Dendritic cell treated with granulocyte-macrophage colony-stimulating factor and Interleukin-4, amounts not matched to agents 40 ng/mL and 50 ng/mL, for 4 days (primary cell): ENCODE results near the gene PGA3.
"Not testable (repeated sequence)": the region's sequence is repeated elsewhere in the genome, so short reads cannot be mapped to it uniquely, and the experiment has no call there.

ENCODE experiments used
- H3K27ac Mint-ChIP-seq: one replicate; pipeline ENCODE4 v1.8.0; 2022; ENCODE audit warnings: mild to moderate bottlenecking, mixed read lengths
- H3K27me3 Mint-ChIP-seq: one replicate; pipeline ENCODE4 v1.8.0; 2022; ENCODE audit warnings: mild to moderate bottlenecking, mixed read lengths
- H3K36me3 Mint-ChIP-seq: one replicate; pipeline ENCODE4 v1.8.0; 2022; ENCODE audit warnings: low read depth, mixed read lengths
- H3K4me1 Mint-ChIP-seq: one replicate; pipeline ENCODE4 v1.8.0; 2022; ENCODE audit warnings: low read depth, mixed read lengths
- H3K4me3 Mint-ChIP-seq: one replicate; pipeline ENCODE4 v1.8.0; 2022; ENCODE audit warnings: mild to moderate bottlenecking, moderate library complexity, mixed read lengths
- H3K9me3 Mint-ChIP-seq: one replicate; pipeline ENCODE4 v1.8.0; 2022; ENCODE audit warnings: mixed read lengths
- intact Hi-C: fragments of 100-400 bp; cut with micrococcal nuclease; formaldehyde crosslinking; loops from one replicate; pipeline ENCODE4 v1.15.0; 2022

Gene PGA3

DNA sequence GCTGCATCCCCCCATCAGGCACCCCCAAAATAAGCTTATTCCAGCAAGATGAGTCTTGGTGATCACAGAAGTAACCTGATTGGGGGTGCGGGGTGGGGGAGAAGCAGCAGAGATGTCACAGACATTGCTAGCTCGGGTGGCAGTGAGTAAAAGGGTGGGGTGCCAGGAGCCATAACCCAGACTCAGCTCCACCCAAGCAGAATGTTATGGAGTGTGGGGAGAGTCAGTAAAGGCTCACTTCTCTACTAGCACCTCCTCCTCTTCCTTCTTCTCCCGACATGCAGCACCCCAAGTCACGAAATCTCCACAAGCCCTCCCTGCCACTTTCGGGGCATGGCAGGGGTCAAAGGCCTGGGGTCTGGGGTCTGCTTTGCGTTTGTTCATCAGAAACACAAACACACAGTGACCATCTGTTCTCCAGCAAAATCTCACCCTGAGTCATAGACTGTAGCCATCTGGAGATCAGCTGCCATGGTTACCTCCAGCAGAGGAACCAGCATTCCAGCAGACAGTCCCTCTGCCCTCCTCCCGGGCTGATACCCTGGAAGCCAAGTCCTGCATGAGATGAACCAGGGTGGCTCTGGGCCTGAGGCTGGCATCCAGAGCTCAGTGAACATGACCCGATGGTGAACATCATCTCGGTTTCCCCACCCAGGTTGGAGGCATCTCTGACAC lies 4.5 kb downstream of the PGA3 start:
- H3K36me3 Mint-ChIP-seq, H3K27me3 Mint-ChIP-seq, intact Hi-C loops: not testable (repeated sequence)

DNA sequence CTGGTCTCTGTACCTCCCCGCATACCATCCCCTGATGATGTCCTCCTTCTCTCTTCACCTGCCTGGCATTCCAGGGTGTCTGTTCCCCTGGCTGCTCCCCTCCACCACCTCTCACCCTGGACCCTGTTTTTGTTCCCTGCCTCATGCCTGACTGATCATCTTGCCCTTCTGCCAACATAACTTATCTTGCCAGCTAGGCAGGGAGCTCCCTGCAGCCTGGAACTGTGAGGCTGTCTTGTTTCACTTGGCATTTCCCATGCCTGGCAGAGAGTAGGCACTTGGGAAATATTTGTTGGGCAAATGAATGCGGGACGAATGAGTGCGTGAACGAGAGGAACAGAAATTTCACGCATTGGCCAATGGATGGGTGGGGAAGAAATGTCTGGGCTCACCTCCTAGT lies 7.3 kb downstream of the PGA3 start:
- H3K27me3 Mint-ChIP-seq, H3K4me1 Mint-ChIP-seq, H3K36me3 Mint-ChIP-seq, intact Hi-C loops, H3K4me3 Mint-ChIP-seq, H3K9me3 Mint-ChIP-seq, H3K27ac Mint-ChIP-seq: not testable (repeated sequence)

More for the DNA sequence above, 4.5 kb downstream of the PGA3 start:
- H3K9me3 Mint-ChIP-seq, H3K4me3 Mint-ChIP-seq, H3K27ac Mint-ChIP-seq: not testable (repeated sequence)
- peaks cover 17% of the 10 kb centered on the region for H3K4me1 Mint-ChIP-seq

DNA sequence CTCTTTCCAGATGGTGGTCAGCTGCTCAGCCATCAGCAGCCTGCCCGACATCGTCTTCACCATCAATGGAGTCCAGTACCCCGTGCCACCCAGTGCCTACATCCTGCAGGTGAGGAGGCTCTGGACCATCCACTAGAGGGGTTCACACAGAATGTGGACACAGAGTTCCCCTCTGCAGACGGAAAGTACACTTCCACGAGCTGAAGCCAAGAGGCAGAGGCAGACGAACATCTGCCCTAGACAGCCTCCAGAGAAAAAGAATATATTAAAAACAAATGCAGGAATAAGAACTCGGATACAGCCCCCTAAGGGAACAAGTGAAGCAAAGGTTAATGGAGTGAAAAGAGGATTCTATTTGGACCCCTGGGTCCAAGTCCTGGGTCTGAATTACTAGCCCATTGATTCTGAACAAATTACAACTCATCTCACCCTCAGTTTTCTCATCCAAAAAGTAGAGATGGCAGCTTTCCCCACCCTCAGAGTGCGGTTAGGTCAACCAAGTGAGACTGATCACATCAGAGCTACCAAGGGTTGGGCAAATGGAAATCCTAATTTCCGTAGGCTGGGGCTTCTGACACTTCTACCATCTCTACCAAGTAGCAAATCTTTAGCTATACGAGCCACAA lies 8.1 kb downstream of the PGA3 start:
- H3K9me3 Mint-ChIP-seq, H3K4me3 Mint-ChIP-seq, H3K4me1 Mint-ChIP-seq, intact Hi-C loops, H3K27ac Mint-ChIP-seq, H3K36me3 Mint-ChIP-seq, H3K27me3 Mint-ChIP-seq: not testable (repeated sequence)

DNA sequence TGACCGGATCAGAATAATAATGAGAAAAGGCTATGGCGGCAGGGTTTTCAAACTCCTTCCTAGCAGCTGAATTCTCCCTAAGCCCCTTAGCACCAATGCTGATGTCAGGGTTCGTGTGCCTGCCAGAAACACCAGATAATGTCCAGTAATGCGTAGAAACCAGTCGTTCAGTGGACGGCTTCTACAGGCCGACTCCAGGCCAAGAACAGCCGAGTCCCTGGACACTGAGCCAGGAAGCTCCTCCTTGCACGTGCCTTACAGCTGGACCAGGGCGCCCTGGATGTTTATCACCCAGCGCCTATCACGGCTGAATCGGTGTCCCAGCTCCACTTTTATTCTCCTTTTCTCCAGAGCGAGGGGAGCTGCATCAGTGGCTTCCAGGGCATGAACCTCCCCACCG lies 8.9 kb downstream of the PGA3 start:
- H3K9me3 Mint-ChIP-seq, H3K36me3 Mint-ChIP-seq, H3K27me3 Mint-ChIP-seq, H3K27ac Mint-ChIP-seq, intact Hi-C loops, H3K4me3 Mint-ChIP-seq, H3K4me1 Mint-ChIP-seq: not testable (repeated sequence)

DNA sequence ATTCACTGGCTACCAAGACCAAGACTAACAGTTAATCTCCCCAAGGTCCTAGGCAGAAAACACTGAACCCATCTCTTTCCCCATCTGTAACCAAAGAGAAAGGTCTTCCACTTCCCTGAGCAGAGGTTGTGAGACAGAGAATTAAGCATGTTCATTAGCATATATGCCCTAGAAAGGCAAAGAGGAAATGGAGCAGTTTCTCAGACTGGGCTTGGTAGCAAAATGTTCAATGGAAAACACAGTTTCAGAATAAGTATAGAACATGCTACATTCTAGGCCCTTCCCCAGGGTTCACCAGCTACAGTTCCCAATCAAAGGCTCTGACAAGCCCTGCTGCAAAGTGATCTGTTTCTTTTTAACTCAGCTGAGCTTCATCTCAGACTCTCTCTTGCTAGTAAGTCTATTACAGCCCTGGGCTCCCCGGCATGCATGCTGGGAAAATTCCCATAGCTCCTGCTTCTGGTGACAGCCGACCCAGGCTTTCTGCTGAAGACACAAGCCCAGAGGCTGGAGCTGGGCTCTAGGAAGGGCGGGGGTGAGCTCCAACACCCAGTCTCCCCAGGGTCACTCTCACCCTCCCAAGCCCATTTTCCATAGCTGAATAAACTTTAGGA lies 10.5 kb downstream of the PGA3 start:
- H3K36me3 Mint-ChIP-seq, intact Hi-C loops, H3K9me3 Mint-ChIP-seq, H3K4me3 Mint-ChIP-seq, H3K4me1 Mint-ChIP-seq, H3K27ac Mint-ChIP-seq, H3K27me3 Mint-ChIP-seq: not testable (repeated sequence)

DNA sequence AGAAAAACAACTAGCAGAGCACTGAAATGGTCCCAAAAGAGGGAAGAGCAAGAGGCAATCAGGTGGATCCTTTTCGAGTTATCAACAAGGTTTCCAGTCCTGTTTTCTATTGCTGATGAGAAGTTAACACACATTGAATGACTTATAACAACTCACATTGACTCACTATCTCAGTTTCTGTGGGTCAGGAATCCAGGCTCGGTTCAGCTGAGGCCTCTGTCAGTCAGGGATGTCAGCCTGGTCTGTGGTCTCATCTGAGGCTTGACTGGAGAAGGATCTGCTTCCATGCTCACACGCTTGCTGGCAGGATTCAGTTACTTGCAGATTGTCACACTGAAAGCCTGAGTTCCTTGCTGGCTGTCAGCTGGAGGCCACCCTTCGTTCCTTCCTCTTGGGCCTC lies 15.0 kb downstream of the PGA3 start:
- H3K27me3 Mint-ChIP-seq, H3K27ac Mint-ChIP-seq, H3K4me1 Mint-ChIP-seq, H3K36me3 Mint-ChIP-seq, H3K4me3 Mint-ChIP-seq, intact Hi-C loops, H3K9me3 Mint-ChIP-seq: not testable (repeated sequence)

DNA sequence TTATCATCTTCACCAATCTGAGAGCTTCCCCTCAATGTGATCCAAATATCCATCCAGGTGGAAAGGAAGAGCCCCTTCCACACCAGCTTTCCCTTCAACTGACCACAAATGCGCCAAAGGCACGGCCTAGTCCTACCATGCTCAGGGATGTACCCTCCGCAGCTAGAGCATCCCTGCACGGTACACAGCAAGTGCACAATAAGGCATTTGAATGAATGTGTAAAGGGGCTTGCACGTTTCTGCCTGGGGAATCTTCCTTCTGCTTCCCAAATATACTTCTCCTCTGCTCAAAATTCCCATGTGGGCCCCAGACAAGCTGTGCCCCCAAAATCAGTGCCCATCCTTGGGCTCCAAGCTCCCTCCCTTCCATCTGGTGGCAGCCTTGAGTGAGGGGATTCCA lies 15.7 kb downstream of the PGA3 start:
- intact Hi-C loops, H3K9me3 Mint-ChIP-seq, H3K4me1 Mint-ChIP-seq, H3K27me3 Mint-ChIP-seq, H3K36me3 Mint-ChIP-seq, H3K27ac Mint-ChIP-seq, H3K4me3 Mint-ChIP-seq: not testable (repeated sequence)

DNA sequence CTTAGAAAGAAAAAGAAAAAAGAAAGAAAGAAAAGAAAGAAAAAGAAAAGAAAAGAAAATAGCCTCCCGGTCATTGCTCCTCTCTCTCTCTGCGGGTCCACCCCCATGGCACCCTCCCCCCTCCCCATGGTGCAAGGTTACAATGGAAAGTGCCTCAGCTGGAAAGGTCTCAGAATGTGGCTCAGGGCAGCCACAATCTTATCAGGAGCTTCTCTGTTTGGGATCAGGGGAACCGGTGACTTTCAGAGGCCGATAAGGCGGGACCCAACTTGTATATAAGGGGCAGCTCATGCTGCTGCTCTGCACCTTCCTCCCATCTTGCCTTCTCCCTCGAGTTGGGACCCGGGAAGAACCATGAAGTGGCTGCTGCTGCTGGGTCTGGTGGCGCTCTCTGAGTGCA lies 18.7 kb downstream of the PGA3 start, which contains the start of gene PGA4:
Gene PGA4, plus strand, starts transcription at position 301 of the 400 bp plus-strand sequence. Its CDS starts 54 bp downstream, at position 355.
- H3K4me1 Mint-ChIP-seq, intact Hi-C loops: not testable (repeated sequence)

DNA sequence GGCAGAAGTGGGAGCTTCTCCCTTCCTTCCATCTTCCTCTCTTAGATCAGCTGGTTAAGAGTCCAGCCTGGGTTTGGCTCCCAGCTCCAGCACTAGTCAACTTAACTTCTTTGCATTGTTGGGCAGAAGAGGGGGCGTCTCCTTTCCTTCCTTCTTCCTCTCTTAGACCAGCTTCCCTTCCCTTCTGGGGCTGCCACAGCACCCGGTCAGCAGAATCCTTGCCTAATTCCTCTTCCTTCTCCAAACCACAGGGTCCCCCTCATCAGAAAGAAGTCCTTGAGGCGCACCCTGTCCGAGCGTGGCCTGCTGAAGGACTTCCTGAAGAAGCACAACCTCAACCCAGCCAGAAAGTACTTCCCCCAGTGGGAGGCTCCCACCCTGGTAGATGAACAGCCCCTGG lies 19.4 kb downstream of the PGA3 start:
- H3K27me3 Mint-ChIP-seq: not testable (repeated sequence)

More for the DNA sequence above, 18.7 kb downstream of the PGA3 start, which contains the start of gene PGA4:
- not testable (repeated sequence) for H3K9me3 Mint-ChIP-seq, H3K27ac Mint-ChIP-seq, H3K27me3 Mint-ChIP-seq, H3K4me3 Mint-ChIP-seq, H3K36me3 Mint-ChIP-seq

DNA sequence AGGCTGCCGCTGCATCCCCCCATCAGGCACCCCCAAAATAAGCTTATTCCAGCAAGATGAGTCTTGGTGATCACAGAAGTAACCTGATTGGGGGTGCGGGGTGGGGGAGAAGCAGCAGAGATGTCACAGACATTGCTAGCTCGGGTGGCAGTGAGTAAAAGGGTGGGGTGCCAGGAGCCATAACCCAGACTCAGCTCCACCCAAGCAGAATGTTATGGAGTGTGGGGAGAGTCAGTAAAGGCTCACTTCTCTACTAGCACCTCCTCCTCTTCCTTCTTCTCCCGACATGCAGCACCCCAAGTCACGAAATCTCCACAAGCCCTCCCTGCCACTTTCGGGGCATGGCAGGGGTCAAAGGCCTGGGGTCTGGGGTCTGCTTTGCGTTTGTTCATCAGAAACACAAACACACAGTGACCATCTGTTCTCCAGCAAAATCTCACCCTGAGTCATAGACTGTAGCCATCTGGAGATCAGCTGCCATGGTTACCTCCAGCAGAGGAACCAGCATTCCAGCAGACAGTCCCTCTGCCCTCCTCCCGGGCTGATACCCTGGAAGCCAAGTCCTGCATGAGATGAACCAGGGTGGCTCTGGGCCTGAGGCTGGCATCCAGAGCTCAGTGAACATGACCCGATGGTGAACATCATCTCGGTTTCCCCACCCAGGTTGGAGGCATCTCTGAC lies 23.3 kb downstream of the PGA3 start:
- H3K4me3 Mint-ChIP-seq, intact Hi-C loops, H3K4me1 Mint-ChIP-seq, H3K27ac Mint-ChIP-seq, H3K9me3 Mint-ChIP-seq, H3K36me3 Mint-ChIP-seq, H3K27me3 Mint-ChIP-seq: not testable (repeated sequence)

More for the DNA sequence above, 19.4 kb downstream of the PGA3 start:
- H3K36me3 Mint-ChIP-seq, H3K27ac Mint-ChIP-seq, H3K9me3 Mint-ChIP-seq, H3K4me3 Mint-ChIP-seq, intact Hi-C loops, H3K4me1 Mint-ChIP-seq: not testable (repeated sequence)

DNA sequence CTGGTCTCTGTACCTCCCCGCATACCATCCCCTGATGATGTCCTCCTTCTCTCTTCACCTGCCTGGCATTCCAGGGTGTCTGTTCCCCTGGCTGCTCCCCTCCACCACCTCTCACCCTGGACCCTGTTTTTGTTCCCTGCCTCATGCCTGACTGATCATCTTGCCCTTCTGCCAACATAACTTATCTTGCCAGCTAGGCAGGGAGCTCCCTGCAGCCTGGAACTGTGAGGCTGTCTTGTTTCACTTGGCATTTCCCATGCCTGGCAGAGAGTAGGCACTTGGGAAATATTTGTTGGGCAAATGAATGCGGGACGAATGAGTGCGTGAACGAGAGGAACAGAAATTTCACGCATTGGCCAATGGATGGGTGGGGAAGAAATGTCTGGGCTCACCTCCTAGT lies 26.1 kb downstream of the PGA3 start:
- H3K9me3 Mint-ChIP-seq, H3K27me3 Mint-ChIP-seq, intact Hi-C loops, H3K27ac Mint-ChIP-seq, H3K4me1 Mint-ChIP-seq, H3K4me3 Mint-ChIP-seq, H3K36me3 Mint-ChIP-seq: not testable (repeated sequence)

DNA sequence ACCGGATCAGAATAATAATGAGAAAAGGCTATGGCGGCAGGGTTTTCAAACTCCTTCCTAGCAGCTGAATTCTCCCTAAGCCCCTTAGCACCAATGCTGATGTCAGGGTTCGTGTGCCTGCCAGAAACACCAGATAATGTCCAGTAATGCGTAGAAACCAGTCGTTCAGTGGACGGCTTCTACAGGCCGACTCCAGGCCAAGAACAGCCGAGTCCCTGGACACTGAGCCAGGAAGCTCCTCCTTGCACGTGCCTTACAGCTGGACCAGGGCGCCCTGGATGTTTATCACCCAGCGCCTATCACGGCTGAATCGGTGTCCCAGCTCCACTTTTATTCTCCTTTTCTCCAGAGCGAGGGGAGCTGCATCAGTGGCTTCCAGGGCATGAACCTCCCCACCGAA lies 27.7 kb downstream of the PGA3 start:
- H3K4me1 Mint-ChIP-seq, H3K27ac Mint-ChIP-seq, H3K36me3 Mint-ChIP-seq, intact Hi-C loops, H3K4me3 Mint-ChIP-seq, H3K27me3 Mint-ChIP-seq, H3K9me3 Mint-ChIP-seq: not testable (repeated sequence)

DNA sequence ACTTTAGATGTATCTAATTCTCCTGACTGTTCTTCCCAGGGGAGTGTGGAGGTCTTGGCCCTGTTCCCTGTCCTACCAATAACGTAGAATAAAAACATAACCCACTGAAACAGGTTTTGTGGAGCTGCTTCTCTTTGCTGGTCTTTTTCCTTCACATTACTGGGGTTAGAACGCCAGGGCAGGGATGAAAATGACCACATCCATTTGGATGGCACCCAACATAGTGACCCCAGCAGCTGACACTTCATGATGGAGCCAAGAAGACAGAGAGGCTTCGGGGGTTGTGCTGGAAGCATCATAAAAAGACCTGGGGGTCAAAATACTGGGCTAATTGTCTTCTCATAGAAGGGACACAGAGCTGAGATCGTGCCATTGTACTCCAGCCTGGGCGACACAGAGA lies 28.3 kb downstream of the PGA3 start:
- H3K4me3 Mint-ChIP-seq, H3K36me3 Mint-ChIP-seq, H3K27me3 Mint-ChIP-seq, intact Hi-C loops, H3K27ac Mint-ChIP-seq, H3K9me3 Mint-ChIP-seq, H3K4me1 Mint-ChIP-seq: not testable (repeated sequence)

DNA sequence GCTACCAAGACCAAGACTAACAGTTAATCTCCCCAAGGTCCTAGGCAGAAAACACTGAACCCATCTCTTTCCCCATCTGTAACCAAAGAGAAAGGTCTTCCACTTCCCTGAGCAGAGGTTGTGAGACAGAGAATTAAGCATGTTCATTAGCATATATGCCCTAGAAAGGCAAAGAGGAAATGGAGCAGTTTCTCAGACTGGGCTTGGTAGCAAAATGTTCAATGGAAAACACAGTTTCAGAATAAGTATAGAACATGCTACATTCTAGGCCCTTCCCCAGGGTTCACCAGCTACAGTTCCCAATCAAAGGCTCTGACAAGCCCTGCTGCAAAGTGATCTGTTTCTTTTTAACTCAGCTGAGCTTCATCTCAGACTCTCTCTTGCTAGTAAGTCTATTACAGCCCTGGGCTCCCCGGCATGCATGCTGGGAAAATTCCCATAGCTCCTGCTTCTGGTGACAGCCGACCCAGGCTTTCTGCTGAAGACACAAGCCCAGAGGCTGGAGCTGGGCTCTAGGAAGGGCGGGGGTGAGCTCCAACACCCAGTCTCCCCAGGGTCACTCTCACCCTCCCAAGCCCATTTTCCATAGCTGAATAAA lies 29.3 kb downstream of the PGA3 start:
- H3K4me3 Mint-ChIP-seq, H3K9me3 Mint-ChIP-seq, intact Hi-C loops, H3K4me1 Mint-ChIP-seq, H3K36me3 Mint-ChIP-seq, H3K27ac Mint-ChIP-seq, H3K27me3 Mint-ChIP-seq: not testable (repeated sequence)
